ENCODE results near the gene PLA2G7.
"Not testable (repeated sequence)": the region's sequence is repeated elsewhere in the genome, so short reads cannot be mapped to it uniquely, and the experiment has no call there.

The PLA2G7 gene

DNA sequence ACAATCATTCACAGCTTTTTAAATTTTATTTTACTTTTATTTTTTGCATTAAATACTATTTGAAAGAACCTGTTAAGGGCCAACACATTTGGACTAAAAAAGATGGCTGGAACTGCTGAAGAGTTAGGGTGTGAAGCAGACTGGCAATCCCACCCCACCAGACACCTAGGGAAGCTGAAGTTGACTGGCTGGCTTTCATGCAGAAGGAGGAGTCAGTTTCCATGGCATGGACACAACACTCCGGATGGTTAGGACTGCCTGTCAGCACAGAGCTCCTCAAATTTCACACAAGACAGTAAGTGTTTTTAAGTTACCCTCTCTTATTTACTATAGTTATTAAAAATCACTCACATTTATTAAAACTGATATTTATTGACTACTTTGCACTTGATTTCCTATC is 11.5 kb upstream of the PLA2G7 start, which contains the start of gene ANKRD66:
ANKRD66 (plus strand) TSS at position 238 of the 400 bp plus-strand sequence. CDS start 5,016 bp downstream, outside the sequence.
- DNase-seq = no peak

- no peak for DNase-seq
Measured at GRCh38 chr6:46745973-46746372, 10.8 kb upstream of the PLA2G7 start.

- DNase-seq = not testable (repeated sequence)
Measured at GRCh38 chr6:46744159-46744725, 9.1 kb upstream of the PLA2G7 start.

GRCh38 chr6:46743425-46744158 is 8.4 kb upstream of the PLA2G7 start:
- DNase-seq = no peak

GRCh38 chr6:46741910-46742309 is 6.7 kb upstream of the PLA2G7 start:
- DNase-seq = no peak

DNA sequence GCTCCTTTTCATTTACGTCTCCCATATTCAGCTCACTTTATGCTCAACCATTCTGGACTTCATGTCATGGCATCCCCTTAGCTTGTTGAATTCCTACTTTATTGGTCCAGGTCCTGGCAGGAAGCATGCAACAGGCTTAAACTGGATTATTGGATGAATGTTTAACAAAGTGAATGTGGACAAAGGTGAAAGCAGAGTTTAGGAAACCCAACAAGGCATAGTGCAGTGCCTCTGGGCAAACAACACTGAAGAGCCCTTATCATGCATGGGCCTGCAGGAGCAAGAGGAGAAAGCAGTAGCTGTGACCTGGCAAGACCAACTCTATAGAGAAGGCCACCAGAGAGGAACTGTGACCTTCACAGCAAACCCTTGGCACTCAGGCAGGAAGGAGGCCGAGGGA is 6.3 kb upstream of the PLA2G7 start:
- no peak for DNase-seq

- no peak for DNase-seq
Measured at GRCh38 chr6:46736906-46737305, 1.7 kb upstream of the PLA2G7 start.

GRCh38 chr6:46735720-46736031 is 501 bp upstream of the PLA2G7 start:
- DNase-seq = no peak

- DNase-seq = no peak
Measured at GRCh38 chr6:46733341-46733801, 1.8 kb downstream of the PLA2G7 start.

GRCh38 chr6:46730921-46731461 is 4.2 kb downstream of the PLA2G7 start:
- no peak for DNase-seq

GRCh38 chr6:46729787-46730326 is 5.3 kb downstream of the PLA2G7 start:
- no peak for DNase-seq

DNA sequence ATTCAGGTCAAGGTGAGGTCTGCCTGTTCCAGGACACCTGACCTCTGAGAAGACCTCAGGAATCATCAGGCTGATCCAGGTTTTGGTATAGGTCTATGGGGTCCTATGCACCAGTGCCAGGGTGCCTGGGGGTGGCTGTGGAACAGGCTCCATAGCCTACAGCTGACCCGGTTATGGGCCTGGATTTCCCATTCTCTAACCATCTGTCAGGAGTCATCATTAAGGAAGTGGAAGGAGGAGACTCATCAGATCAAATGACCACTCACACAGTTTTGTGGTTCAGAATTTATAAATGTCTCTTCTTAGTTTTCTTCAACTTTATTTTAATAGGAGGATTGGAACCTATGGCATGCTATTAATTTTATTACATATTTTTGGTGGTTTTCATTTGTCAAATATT is 14.8 kb downstream of the PLA2G7 start:
- DNase-seq = no peak

DNA sequence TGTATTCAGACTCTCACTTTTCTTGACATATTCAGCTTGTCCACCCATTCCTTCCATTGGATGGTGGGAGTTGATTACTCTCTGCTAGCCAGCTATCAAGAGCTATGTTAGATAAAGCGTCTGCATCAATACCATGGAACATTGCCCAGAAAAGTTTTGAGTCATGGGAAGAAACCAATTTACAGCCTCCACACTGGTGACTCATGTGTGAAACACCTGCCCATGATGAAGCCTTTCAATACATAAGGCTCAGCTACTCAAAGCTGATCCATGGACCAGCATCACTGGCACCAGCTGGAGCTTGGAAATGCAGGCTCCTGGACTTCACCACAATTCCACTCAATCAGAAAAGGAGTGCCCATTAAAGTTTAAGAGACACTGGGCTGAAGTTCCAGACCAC is 16.1 kb downstream of the PLA2G7 start:
- no peak for DNase-seq

DNA sequence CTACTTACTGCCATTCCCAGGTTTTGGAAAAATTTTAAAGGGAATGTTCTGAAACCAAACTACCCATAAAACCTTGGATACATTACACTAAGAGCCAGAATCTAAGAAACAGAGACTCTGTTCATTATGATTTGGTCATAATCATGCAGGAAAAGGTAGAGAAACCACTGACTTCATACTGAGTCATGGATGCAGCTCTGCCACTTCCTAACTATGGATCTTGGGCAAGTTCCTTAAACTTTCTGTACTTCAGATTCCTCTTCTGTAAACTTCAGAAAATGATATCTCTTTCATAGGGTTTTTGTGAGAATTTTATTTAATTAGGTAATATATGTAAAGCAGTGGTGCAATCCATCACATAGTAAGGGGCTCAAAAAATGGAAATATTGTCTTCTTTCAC is 20.0 kb downstream of the PLA2G7 start:
- DNase-seq = no peak

DNA sequence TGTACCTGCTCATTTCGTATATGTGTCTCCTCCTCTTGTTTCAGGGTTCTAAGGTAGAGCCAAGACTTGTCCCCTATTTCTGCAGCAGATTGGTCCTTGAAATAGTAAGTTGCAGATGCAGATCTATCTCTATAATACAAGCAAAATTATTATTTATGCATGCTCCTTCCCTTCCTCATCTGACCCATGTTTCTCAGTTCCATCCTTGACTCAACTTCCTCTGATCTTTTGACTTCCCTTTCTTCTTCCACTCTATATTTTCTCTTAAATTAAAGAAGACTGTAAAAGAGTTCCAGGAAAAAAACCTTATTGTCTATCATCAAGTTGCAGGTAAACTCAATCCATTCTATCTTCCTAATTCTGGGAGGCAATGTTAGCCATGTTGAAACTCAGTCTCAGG is 23.7 kb downstream of the PLA2G7 start:
- no peak for DNase-seq

GRCh38 chr6:46706464-46706863 is 28.7 kb downstream of the PLA2G7 start:
- no peak for DNase-seq

- no peak for DNase-seq
Measured at GRCh38 chr6:46704562-46704961, 30.6 kb downstream of the PLA2G7 start.

- no peak for DNase-seq
Measured at GRCh38 chr6:46699970-46700369, 35.2 kb downstream of the PLA2G7 start.

DNA sequence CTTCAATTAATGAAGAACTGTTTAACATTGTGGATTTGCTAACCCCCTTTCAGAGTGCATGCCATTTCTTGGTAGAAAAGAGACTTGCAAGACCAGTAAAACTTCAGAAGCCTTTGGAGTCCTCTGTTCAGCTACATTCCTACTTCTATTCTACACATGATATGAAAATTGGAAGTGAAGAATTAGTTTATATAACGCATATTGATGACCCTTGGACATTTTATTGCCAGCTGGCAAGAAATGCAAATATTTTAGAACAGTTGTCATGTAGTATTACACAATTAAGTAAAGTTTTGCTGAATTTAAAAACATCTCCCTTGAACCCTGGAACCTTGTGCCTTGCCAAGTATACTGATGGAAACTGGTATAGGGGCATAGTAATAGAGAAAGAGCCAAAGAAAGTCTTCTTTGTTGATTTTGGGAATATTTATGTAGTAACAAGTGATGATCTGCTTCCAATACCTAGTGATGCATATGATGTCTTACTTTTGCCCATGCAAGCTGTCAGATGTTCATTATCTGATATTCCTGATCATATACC is 44.2 kb downstream of the PLA2G7 start:
- no peak for DNase-seq

- DNase-seq = no peak
Measured at GRCh38 chr6:46690141-46690755, 44.9 kb downstream of the PLA2G7 start.

DNA sequence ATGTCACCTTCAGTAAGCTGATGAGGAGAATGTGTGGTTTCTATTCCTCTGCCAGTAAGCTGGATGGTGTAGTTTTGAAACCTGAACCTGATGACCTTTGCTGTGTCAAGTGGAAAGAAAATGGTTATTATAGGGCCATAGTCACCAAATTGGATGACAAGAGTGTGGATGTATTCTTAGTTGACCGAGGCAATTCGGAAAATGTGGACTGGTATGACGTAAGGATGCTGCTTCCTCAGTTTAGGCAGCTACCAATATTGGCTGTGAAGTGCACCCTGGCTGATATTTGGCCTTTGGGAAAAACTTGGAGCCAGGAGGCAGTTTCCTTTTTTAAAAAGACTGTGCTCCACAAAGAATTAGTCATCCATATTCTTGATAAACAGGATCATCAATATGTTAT is 45.5 kb downstream of the PLA2G7 start:
- no peak for DNase-seq

- DNase-seq = no peak
Measured at GRCh38 chr6:46688966-46689335, 46.2 kb downstream of the PLA2G7 start.

DNA sequence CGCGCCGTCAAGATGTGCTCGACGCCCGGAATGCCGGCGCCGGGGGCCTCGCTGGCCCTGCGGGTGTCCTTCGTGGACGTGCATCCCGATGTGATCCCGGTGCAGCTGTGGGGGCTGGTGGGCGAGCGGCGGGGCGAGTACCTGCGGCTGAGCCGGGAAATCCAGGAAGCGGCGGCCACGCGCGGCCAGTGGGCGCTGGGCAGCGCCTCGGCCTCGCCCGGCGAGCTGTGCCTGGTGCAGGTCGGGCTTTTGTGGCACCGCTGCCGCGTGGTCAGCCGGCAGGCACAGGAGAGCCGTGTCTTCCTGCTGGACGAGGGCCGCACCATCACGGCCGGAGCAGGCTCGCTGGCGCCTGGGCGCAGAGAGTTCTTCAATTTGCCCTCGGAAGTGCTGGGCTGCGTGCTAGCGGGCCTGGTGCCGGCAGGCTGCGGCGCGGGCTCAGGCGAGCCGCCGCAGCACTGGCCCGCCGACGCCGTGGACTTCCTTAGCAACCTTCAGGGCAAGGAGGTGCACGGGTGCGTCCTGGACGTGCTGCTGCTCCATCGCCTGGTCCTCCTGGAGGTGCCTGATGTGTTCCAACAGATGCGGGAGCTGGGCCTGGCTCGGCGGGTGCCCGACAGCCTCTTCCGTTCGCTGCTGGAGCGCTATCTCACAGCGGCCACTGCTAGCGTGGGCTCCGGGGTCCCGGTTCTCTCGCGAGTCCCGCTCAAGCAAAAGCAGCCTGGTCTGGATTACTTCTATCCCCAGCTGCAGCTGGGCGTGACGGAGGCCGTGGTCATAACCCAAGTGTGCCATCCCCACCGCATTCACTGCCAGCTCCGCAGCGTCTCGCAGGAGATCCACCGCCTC is 46.8 kb downstream of the PLA2G7 start:
- DNase-seq = no peak

Measured in NCI-H748 treated with DMSO at 0.1 percent for 48 hours (cell line).